Dermis blood vessel endothelial cell (primary cell): ENCODE data around the gene SH3BP1. TPM values are rescaled to one million over a fixed set of nuclear protein-coding genes. Genes with fewer than 3 reads are reported as not detected.

Source experiments
- DNase-seq: peaks from one replicate; pipeline ENCODE4 v3.0.0; 2010
- total RNA-seq: library from RNA; depleted of rRNA; stranded (reverse); fragments of >200 nt; gene quantifications from 2 replicates; pipeline ENCODE4 v1.2.3, GENCODE V29; 2014

SH3BP1 gene
- total RNA-seq, 1 donor from 2014 or later, result 0.85 TPM

- no peak for DNase-seq
Observed at GRCh38 chr22:37617431-37617830, 22.0 kb upstream of the SH3BP1 start.

- no peak for DNase-seq
Observed at GRCh38 chr22:37618072-37618656, 21.3 kb upstream of the SH3BP1 start.

- no peak for DNase-seq
Observed at GRCh38 chr22:37618674-37619073, 20.8 kb upstream of the SH3BP1 start.

GRCh38 chr22:37619991-37620390 lies 19.5 kb upstream of the SH3BP1 start:
- DNase-seq, result no peak

- DNase-seq, result no peak
Observed at GRCh38 chr22:37621352-37621860, 18.1 kb upstream of the SH3BP1 start.

GRCh38 chr22:37623075-37624016 lies 16.1 kb upstream of the SH3BP1 start:
- peak; percentile 71 for DNase-seq

GRCh38 chr22:37624017-37624365 lies 15.5 kb upstream of the SH3BP1 start:
- DNase-seq, result no peak

GRCh38 chr22:37624876-37625275 lies 14.6 kb upstream of the SH3BP1 start:
- DNase-seq, result no peak

- no peak for DNase-seq
Observed at GRCh38 chr22:37625737-37626136, 13.7 kb upstream of the SH3BP1 start.

- no peak for DNase-seq
Observed at GRCh38 chr22:37626144-37626543, 13.3 kb upstream of the SH3BP1 start.

GRCh38 chr22:37626556-37627075 lies 12.9 kb upstream of the SH3BP1 start:
- DNase-seq, result no peak

GRCh38 chr22:37627121-37627520 lies 12.3 kb upstream of the SH3BP1 start:
- DNase-seq, result peak; percentile 34

GRCh38 chr22:37627545-37627944 lies 11.9 kb upstream of the SH3BP1 start:
- DNase-seq, result no peak

- DNase-seq, result no peak
Observed at GRCh38 chr22:37628830-37629229, 10.6 kb upstream of the SH3BP1 start.

- no peak for DNase-seq
Observed at GRCh38 chr22:37629928-37630327, 9.5 kb upstream of the SH3BP1 start.

- no peak for DNase-seq
Observed at GRCh38 chr22:37630839-37631435, 8.5 kb upstream of the SH3BP1 start.

- peak; percentile 29 for DNase-seq
Observed at GRCh38 chr22:37631448-37632173, 7.9 kb upstream of the SH3BP1 start.

GRCh38 chr22:37632174-37633088 lies 7.0 kb upstream of the SH3BP1 start:
- no peak for DNase-seq

- DNase-seq, result no peak
Observed at GRCh38 chr22:37633089-37633624, 6.3 kb upstream of the SH3BP1 start.

GRCh38 chr22:37633625-37634416 lies 5.6 kb upstream of the SH3BP1 start:
- DNase-seq, result peak; percentile 62
